ENCODE results near the gene TSPAN11. TPM values are rescaled to one million over a fixed set of nuclear protein-coding genes. Genes with fewer than 3 reads are reported as not detected.

Gene TSPAN11
- total RNA-seq, 1 donor from 2014 or later = 2.5 TPM

GRCh38 chr12:31005944-31006361 lies 79.4 kb downstream of the TSPAN11 start:
- DNase-seq (ENCODE audit: extremely low spot score in 2 of 2) = no peak
- intact Hi-C loops (cut with DNase I) = no loop called here
- H3K27me3 ChIP-seq = no peaks in the 10 kb centered on the region
- no peaks in the 10 kb centered on the region for H3K36me3 ChIP-seq
- H3K9me3 ChIP-seq = no peaks in the 10 kb centered on the region
- H3K4me1 ChIP-seq = peaks cover 3% of the 10 kb centered on the region
- TF ChIP-seq POLR2A (IDR thresholded peaks at IDR 0.05) = no peak
- no peak for TF ChIP-seq CTCF (IDR thresholded peaks at IDR 0.05)
- no peak for TF ChIP-seq POLR2AphosphoS5 (IDR thresholded peaks at IDR 0.05; ENCODE audit: insufficient read depth in 1 of 2, low read depth in 1 of 2)
- no peak overlapping the region for H3K4me3 ChIP-seq
- H3K27ac ChIP-seq = no peak overlapping the region

GRCh38 chr12:31006416-31007152 lies 80.0 kb downstream of the TSPAN11 start:
- H3K36me3 ChIP-seq = no peaks in the 10 kb centered on the region
- DNase-seq (ENCODE audit: extremely low spot score in 2 of 2) = no peak

GRCh38 chr12:31007153-31007495 lies 80.6 kb downstream of the TSPAN11 start:
- Histone ChIP-seq H3K27ac (no peak overlapping the region), H3K9me3 (no peaks in the 10 kb centered on the region), H3K4me3 (no peak overlapping the region), H3K4me1 (peaks cover 3% of the 10 kb centered on the region), H3K27me3 (no peaks in the 10 kb centered on the region), H3K36me3 (no peaks in the 10 kb centered on the region)
- no peak for TF ChIP-seq CTCF (IDR thresholded peaks at IDR 0.05)
- no peak for TF ChIP-seq POLR2A (IDR thresholded peaks at IDR 0.05)
- no peak for TF ChIP-seq POLR2AphosphoS5 (IDR thresholded peaks at IDR 0.05; ENCODE audit: insufficient read depth in 1 of 2, low read depth in 1 of 2)
- no peak for DNase-seq (ENCODE audit: extremely low spot score in 2 of 2)
- intact Hi-C loops (cut with DNase I) = no loop called here

More at GRCh38 chr12:31006416-31007152, 80.0 kb downstream of the TSPAN11 start:
- no peak for TF ChIP-seq POLR2AphosphoS5 (IDR thresholded peaks at IDR 0.05; ENCODE audit: insufficient read depth in 1 of 2, low read depth in 1 of 2)
- TF ChIP-seq POLR2A (IDR thresholded peaks at IDR 0.05) = no peak
- TF ChIP-seq CTCF (IDR thresholded peaks at IDR 0.05) = no peak
- Histone ChIP-seq H3K9me3 (no peaks in the 10 kb centered on the region), H3K27me3 (no peaks in the 10 kb centered on the region), H3K4me1 (peaks cover 3% of the 10 kb centered on the region), H3K27ac (no peak overlapping the region), H3K4me3 (no peak overlapping the region)
- intact Hi-C loops (cut with DNase I) = no loop called here

DNA sequence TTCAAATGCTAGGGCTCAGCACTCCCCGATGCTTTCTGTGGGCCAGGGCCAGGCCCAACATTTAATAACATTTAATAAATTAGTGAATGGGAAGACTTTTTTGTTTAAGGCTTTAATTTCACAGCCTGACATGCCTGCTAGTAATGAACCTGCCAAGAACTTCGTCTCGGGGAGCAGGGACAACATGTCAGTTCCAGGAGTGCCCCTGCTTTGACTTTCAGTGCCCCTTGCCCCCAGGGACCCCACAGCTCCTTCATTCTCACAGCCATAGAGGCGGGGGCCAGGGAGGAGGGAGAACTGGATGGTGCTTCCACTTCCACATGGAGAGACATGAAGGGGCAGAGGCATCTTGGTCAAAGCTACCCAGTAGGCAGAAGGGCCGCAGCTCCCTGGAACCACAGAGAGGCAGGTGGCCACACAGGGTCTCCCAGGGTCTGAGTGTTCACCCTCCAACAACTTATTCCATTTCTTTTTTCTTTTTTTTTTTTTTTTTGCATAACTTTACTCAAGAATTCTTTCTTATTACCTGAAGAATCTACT lies 81.2 kb downstream of the TSPAN11 start:
- no peak for DNase-seq (ENCODE audit: extremely low spot score in 2 of 2)
- Histone ChIP-seq H3K27me3 (no peaks in the 10 kb centered on the region), H3K27ac (no peak overlapping the region), H3K9me3 (no peaks in the 10 kb centered on the region), H3K4me3 (no peak overlapping the region), H3K36me3 (no peaks in the 10 kb centered on the region), H3K4me1 (peaks cover 3% of the 10 kb centered on the region)
- intact Hi-C loops (cut with DNase I) = no loop called here
- TF ChIP-seq CTCF (IDR thresholded peaks at IDR 0.05) = no peak
- no peak for TF ChIP-seq POLR2A (IDR thresholded peaks at IDR 0.05)

DNA sequence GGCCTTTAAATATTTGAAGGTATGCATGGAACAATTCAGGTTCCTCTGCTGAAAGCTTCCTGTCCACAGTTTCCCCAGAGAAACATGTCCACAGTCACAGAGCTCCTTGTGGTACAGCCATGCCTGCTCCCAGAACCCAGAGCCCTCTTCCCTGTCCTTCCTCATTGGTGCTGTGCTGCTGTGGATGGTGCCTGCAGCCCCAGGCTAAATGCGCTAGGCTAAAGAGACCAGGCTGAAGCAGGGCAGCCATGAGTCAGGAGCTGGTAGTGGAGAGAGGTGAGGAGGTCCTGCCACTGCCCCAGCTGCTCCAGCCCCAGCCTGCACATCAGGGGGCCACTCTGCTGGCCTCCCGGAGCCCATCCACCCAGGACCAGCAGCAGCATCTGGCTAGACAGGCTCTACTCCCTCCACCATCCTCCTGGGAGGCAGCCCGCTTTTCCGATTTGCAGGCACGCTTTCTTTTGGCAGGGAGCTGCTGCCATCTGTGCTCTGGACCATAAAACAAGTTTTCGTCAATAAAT lies 81.8 kb downstream of the TSPAN11 start:
- DNase-seq (ENCODE audit: extremely low spot score in 2 of 2) = no peak
- no peaks in the 10 kb centered on the region for H3K27me3 ChIP-seq
- H3K4me1 ChIP-seq = peaks cover 3% of the 10 kb centered on the region
- no peak for TF ChIP-seq POLR2AphosphoS5 (IDR thresholded peaks at IDR 0.05; ENCODE audit: insufficient read depth in 1 of 2, low read depth in 1 of 2)
- no peak for TF ChIP-seq CTCF (IDR thresholded peaks at IDR 0.05)
- TF ChIP-seq POLR2A (IDR thresholded peaks at IDR 0.05) = no peak
- H3K9me3 ChIP-seq = no peaks in the 10 kb centered on the region
- no peak overlapping the region for H3K4me3 ChIP-seq
- no peak overlapping the region for H3K27ac ChIP-seq
- H3K36me3 ChIP-seq = no peaks in the 10 kb centered on the region
- intact Hi-C loops (cut with DNase I) = no loop called here
